Naive thymus-derived CD8-positive, alpha-beta T cell (primary cell): Measurements from ENCODE around the gene ZC3H13. TPM values are rescaled to one million over a fixed set of nuclear protein-coding genes. Genes with fewer than 3 reads are reported as not detected.

Experiments used
- ATAC-seq, 2 donors: fragments of 150-1000 bp; cut with Tn5 transposase in 1 of 2; sonication (Bioruptor Pico), chemical (Tn5 transposase) in 1 of 2; 1 replicate in 1 of 2; 2 replicates in 1 of 2; pipeline ENCODE4 v1.10.0; 2021; ENCODE audit warnings: mild to moderate bottlenecking in 2 of 2, moderate library complexity in 2 of 2
- POLR2A ChIA-PET: fragments of 350-600 bp; sonication (Branson Sonifier 250); formaldehyde crosslinking; loops from one replicate; lab custom pipeline; 2021; ENCODE audit warnings: antibody characterized with exemption; lab: Charles Lee
- DNase-seq, 10 donors: peaks; one replicate each; pipeline versions ENCODE4 v3.0.0 to v3.0.0-alpha.2; 2020 to 2022
- H3K27ac Mint-ChIP-seq, 10 donors: one replicate each; pipeline ENCODE4 v1.8.0; 2020 to 2022; ENCODE audit warnings: mild to moderate bottlenecking in 10 of 10, mixed read lengths in 10 of 10, moderate library complexity in 4 of 10, inconsistent platforms in 1 of 10
- H3K27me3 Mint-ChIP-seq, 5 donors: one replicate each; pipeline ENCODE4 v1.8.0; 2021 to 2022; ENCODE audit warnings: mixed read lengths in 5 of 5
- H3K36me3 Mint-ChIP-seq, 3 donors: one replicate each; pipeline ENCODE4 v1.8.0; 2020 to 2022; ENCODE audit warnings: mixed read lengths in 3 of 3, mild to moderate bottlenecking in 2 of 3, inconsistent platforms in 1 of 3
- H3K4me1 Mint-ChIP-seq, 4 donors: one replicate each; pipeline ENCODE4 v1.8.0; 2021 to 2022; ENCODE audit warnings: mixed read lengths in 4 of 4
- H3K4me3 Mint-ChIP-seq, 10 donors: one replicate each; pipeline ENCODE4 v1.8.0; 2020 to 2022; ENCODE audit warnings: mild to moderate bottlenecking in 10 of 10, mixed read lengths in 10 of 10, moderate library complexity in 6 of 10, inconsistent platforms in 1 of 10
- H3K9me3 Mint-ChIP-seq, 9 donors: one replicate each; pipeline ENCODE4 v1.8.0; 2020 to 2022; ENCODE audit warnings: mixed read lengths in 9 of 9, mild to moderate bottlenecking in 3 of 9, inconsistent platforms in 1 of 9, moderate library complexity in 1 of 9
- polyA plus RNA-seq, 3 donors: library from polyadenylated mRNA; unstranded; fragments of 300-500 nt; fragmentation: Illumina TruSeq; gene quantifications; one replicate each; pipeline ENCODE4 v1.2.3, GENCODE V29; 2021
- total RNA-seq, 8 experiments: library from RNA in 2 of 8; stranded (reverse) in 2 of 8; gene quantifications; one replicate each; pipeline ENCODE4 v1.2.3 and lab custom pipeline; 2021 to 2026

ZC3H13 gene
- total and polyA plus RNA-seq, 5 experiments from 2014 or later: 21.2 to 70.8 (median 48.4) TPM

DNA sequence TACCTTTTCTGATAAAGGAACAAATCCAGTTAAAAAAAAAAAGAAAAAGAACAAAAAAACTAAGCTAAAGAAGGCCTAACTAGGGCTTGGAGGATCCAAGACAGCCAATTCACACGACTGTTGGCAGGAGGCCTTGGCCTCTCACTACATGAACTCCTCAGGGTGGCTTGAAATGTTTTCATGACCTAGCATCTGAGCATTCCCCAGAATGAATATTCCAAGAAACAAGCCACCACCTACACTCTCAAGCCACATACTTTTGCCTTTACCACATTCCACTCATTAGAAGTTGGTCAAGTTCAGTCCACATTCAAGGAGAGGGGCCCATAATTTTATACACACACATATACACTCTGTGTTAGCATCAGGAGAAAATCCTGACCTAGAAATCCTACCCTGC lies 103.4 kb downstream of the ZC3H13 start:
- Mint-ChIP-seq H3K36me3 (no peaks in the 10 kb centered on the region), H3K27me3 (no peaks in the 10 kb centered on the region), H3K27ac (peak overlapping the region in 1 of 10 donors; percentile 15), H3K4me3 (no peak overlapping the region), H3K9me3 (no peaks in the 10 kb centered on the region), H3K4me1 (peaks cover 0 to 6% (median 0%) of the 10 kb centered on the region in 4 donors)
- POLR2A ChIA-PET: no interaction called here
- DNase-seq: no peak
- no peak for ATAC-seq

DNA sequence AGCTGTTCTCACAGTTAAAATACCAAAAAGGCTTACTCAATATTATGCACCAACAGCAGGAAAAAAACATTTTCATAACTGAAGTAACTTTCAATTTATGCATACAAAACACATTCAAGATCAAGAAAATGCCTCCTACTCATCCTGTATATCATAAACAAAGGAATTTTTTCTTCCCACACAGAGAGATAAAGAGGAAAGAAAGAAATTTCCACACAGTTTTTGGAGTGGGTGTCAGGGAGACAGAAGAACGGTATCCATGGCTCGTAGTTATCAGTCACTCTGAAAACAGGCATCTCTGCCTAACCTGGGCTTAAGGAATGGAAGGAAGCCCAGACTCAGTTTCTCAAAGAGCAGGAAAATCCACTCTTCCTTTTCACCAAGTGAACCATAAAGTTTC lies 108.6 kb downstream of the ZC3H13 start:
- ATAC-seq: no peak
- peaks cover 0 to 2% (median 0%) of the 10 kb centered on the region in 4 donors for H3K4me1 Mint-ChIP-seq
- no peak for DNase-seq
- H3K4me3 Mint-ChIP-seq: no peak overlapping the region
- no peaks in the 10 kb centered on the region for H3K9me3 Mint-ChIP-seq
- POLR2A ChIA-PET: no interaction called here
- H3K27ac Mint-ChIP-seq: no peak overlapping the region
- H3K27me3 Mint-ChIP-seq: peaks cover 0 to 3% (median 0%) of the 10 kb centered on the region in 5 donors
- no peaks in the 10 kb centered on the region for H3K36me3 Mint-ChIP-seq

DNA sequence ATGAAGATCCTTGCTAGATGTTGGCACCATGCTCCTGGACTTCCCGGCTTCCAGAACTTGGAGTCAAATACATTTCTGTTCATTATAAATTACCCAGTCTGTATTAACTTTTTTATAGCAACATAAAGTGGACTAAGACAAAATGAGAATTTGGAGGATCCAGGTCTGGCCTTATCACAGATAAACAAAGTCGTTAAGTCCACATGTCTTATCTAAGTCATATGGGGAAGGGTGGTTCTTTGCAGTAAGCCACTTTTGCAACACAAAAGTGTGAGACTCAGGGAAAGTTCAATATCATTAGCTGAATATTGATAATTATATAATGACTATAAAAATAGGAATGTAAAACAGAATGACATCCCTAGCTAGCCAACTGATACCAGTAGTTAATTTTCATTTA lies 109.4 kb downstream of the ZC3H13 start:
- Mint-ChIP-seq H3K27ac (no peak overlapping the region), H3K4me3 (no peak overlapping the region), H3K9me3 (peaks cover 0 to 2% (median 0%) of the 10 kb centered on the region in 9 donors), H3K4me1 (no peaks in the 10 kb centered on the region), H3K36me3 (no peaks in the 10 kb centered on the region), H3K27me3 (peaks cover 0 to 3% (median 0%) of the 10 kb centered on the region in 5 donors)
- POLR2A ChIA-PET: no interaction called here
- DNase-seq: no peak
- no peak for ATAC-seq

DNA sequence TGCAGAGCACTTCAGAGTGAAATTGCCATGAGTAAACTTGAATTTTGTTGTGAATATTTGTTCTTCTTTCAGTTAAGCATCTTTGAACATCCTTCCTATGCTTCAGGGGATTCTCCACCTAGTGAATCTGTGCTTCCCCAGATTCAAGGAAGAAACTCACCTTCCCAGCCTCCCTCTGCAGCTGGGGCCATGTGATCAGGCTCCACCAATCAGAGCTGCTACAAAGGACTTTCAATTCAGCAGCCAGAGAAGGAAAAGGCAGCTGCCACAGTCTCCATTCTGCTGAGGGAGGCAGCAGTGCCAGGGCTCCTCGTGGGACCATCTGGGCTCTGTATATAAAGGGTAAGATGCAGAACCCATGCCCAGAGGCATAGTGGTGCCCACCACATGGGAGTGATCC lies 111.3 kb downstream of the ZC3H13 start:
- H3K27ac Mint-ChIP-seq: no peak overlapping the region
- POLR2A ChIA-PET: no interaction called here
- H3K9me3 Mint-ChIP-seq: peaks cover 0 to 2% (median 0%) of the 10 kb centered on the region in 9 donors
- no peak for ATAC-seq
- H3K4me1 Mint-ChIP-seq: no peaks in the 10 kb centered on the region
- no peaks in the 10 kb centered on the region for H3K36me3 Mint-ChIP-seq
- H3K4me3 Mint-ChIP-seq: no peak overlapping the region
- H3K27me3 Mint-ChIP-seq: peaks cover 0 to 3% (median 0%) of the 10 kb centered on the region in 5 donors
- no peak for DNase-seq

DNA sequence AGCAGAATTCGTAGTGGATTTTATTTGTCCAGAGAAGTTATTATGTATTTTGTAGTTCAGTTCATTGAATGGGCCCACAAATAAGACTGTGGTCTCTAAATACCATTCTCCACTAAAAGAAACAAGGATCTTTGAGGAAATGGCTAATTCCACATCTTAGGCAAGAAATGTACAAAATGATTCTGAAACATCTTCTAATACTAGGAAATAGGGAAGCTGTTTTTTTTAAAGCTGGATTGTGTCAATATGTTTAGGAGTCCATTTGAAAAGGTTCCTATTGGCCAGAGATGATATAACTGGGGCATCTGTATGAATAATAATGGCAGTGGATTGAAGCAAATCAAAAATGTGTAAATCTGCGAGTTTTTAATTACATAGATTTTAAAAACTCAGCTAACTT lies 112.5 kb downstream of the ZC3H13 start:
- Mint-ChIP-seq H3K4me3 (no peak overlapping the region), H3K27ac (no peak overlapping the region), H3K4me1 (no peaks in the 10 kb centered on the region), H3K36me3 (peaks cover 0 to 1% (median 0%) of the 10 kb centered on the region in 3 donors), H3K9me3 (peaks cover 0 to 2% (median 0%) of the 10 kb centered on the region in 9 donors), H3K27me3 (peaks cover 0 to 3% (median 0%) of the 10 kb centered on the region in 5 donors)
- POLR2A ChIA-PET: no interaction called here
- DNase-seq (no peak), ATAC-seq (no peak)

DNA sequence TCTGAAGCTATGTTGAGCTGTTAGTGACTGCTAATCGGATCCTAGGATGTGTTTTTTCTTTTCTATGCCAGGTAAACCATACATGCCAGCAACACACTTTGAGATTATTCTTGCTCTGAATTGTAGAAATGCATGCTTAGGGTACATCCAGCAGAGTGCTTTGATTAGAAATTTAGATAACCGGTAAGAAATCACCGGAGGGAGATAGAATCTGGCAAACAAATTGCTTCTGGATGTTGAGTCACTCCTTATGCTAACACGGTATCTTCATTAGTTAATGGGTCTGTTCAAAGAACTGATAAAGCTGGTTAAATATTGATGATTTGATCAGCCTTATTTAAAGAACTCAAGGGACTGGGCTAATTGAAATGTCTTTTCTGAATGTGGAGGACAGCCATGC lies 115.9 kb downstream of the ZC3H13 start:
- peaks cover 4 to 14% (median 10%) of the 10 kb centered on the region in 5 donors for H3K27me3 Mint-ChIP-seq
- ATAC-seq (no peak), DNase-seq (no peak)
- no peak overlapping the region for H3K27ac Mint-ChIP-seq
- peaks cover 0 to 2% (median 0%) of the 10 kb centered on the region in 3 donors for H3K36me3 Mint-ChIP-seq
- H3K4me3 Mint-ChIP-seq: no peak overlapping the region
- H3K4me1 Mint-ChIP-seq: no peaks in the 10 kb centered on the region
- POLR2A ChIA-PET: no interaction called here
- H3K9me3 Mint-ChIP-seq: peaks cover 0 to 2% (median 0%) of the 10 kb centered on the region in 9 donors

DNA sequence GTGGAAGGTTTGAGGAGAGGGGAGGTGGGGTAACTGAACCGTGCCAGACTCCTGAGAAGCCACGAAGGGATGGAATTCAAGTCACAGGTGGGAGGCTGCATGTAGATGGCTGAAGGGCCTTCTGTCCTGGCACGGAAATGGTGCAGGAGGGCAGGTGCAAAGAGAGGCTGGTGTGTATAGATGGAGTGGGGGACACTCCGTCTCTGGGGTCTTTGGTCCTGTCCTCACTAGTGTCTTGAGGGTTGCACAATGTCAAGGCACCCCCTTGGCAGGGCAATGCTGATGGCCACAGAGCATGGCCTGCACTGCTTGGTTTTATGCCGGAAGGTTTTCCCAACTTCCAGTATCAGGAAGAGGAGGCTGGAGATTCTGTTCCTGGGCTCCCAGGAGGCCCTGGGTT lies 118.3 kb downstream of the ZC3H13 start:
- Mint-ChIP-seq H3K4me3 (no peak overlapping the region), H3K27me3 (peaks cover 8 to 14% (median 10%) of the 10 kb centered on the region in 5 donors), H3K27ac (no peak overlapping the region), H3K36me3 (peaks cover 0 to 2% (median 0%) of the 10 kb centered on the region in 3 donors), H3K9me3 (peaks cover 0 to 2% (median 0%) of the 10 kb centered on the region in 9 donors), H3K4me1 (no peaks in the 10 kb centered on the region)
- POLR2A ChIA-PET: no interaction called here
- ATAC-seq (no peak), DNase-seq (no peak)

DNA sequence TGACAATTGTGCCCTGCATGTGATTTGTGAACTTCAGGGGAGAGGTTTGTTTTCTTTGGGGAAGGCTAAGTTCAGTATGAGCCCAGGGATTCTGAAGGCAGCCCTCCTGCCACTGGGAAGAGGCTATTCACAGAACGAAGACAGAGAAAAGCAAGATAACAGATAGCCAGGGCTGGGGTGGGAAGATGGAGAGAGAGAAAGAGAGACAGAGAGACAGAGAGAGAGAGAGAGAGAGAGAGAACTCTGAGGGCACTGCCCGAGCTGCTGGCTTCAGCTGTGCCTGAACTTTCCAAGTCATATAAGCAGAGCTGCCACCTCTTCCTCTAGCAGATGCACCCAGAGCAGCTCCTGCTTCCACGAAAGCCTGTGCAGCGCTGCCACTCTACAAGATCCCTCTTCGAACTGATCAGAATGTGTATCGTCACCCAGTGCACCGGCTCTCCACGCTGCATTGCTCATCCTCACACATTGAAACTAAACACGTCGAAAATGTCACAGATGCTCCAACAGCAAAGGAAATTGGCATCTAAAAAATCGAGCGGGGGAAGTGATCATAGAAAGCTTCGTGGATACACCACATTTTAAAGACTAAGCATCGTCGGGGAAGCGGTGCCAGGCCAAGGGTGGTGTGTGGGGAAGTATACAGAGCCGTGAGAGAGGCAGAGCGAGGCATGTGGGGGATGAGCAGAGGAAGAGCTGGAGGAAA lies 119.2 kb downstream of the ZC3H13 start:
- Mint-ChIP-seq H3K4me1 (no peaks in the 10 kb centered on the region), H3K36me3 (peaks cover 0 to 2% (median 0%) of the 10 kb centered on the region in 3 donors), H3K4me3 (no peak overlapping the region), H3K27ac (no peak overlapping the region), H3K27me3 (peaks cover 8 to 14% (median 10%) of the 10 kb centered on the region in 5 donors), H3K9me3 (no peaks in the 10 kb centered on the region)
- ATAC-seq (no peak), DNase-seq (no peak)
- POLR2A ChIA-PET: no interaction called here

DNA sequence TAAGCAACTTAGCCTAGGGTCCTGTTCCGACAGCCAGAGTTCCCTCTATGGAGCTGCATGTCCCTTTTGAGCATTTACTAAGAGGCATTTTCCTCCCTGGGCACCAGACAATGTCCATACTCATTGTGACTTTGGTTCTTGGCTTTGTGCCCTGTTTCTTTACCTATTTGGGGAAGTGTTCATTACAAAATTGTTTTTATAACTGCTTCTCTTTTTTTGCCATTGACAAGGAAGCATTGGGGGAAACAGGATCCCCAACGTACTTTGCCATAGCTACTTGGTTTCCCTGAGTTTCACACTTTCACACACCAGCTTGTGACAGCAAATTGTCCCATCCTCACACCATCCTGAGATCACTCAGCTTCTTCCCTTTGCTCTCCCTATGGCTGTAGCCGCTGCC lies 119.9 kb downstream of the ZC3H13 start:
- Mint-ChIP-seq H3K4me1 (no peaks in the 10 kb centered on the region), H3K9me3 (no peaks in the 10 kb centered on the region), H3K4me3 (no peak overlapping the region), H3K27ac (no peak overlapping the region), H3K36me3 (peaks cover 0 to 2% (median 0%) of the 10 kb centered on the region in 3 donors), H3K27me3 (peaks cover 8 to 14% (median 10%) of the 10 kb centered on the region in 5 donors)
- ATAC-seq (no peak), DNase-seq (no peak)
- POLR2A ChIA-PET: no interaction called here

DNA sequence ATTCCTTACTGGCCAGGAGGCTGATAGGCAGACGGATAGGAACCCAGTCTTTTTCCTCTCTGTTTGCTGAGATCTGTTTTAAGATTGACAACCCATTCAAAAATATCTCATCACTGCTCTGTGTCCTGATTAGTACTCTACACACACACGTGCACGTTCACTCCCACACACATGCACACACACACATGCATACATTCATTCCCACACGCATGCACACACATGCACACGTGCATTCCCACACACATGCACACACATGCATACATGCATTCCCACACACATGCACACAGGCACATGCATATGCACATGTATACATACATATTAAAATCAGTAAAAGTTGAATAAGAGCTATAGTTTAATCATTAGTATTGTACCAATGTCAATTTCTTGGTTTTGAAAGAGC lies 120.4 kb downstream of the ZC3H13 start:
- Mint-ChIP-seq H3K4me3 (no peak overlapping the region), H3K36me3 (peaks cover 0 to 2% (median 0%) of the 10 kb centered on the region in 3 donors), H3K9me3 (no peaks in the 10 kb centered on the region), H3K27me3 (peaks cover 8 to 14% (median 10%) of the 10 kb centered on the region in 5 donors), H3K27ac (no peak overlapping the region), H3K4me1 (no peaks in the 10 kb centered on the region)
- no peak for ATAC-seq
- no peak for DNase-seq
- POLR2A ChIA-PET: no interaction called here

DNA sequence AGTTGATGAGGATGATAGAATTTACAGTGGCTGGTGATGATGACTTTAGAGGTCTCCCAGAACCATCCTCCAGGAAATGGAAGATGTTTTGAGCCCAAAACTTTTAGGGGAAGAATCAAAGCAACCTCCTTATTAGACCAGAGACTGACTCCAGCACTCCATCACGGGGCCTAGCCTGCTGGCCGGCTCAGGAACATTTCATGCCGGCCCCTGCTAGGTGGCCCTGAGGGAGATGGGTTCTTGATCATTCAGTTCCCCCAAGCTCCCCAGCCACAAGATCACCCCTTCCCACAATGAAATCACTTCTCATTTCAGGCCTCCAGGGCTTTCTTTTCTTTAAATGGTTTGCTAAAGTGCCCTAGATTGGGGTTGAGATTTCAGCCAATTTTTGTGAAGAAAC lies 121.3 kb downstream of the ZC3H13 start:
- Mint-ChIP-seq H3K4me3 (no peak overlapping the region), H3K4me1 (no peaks in the 10 kb centered on the region), H3K36me3 (peaks cover 0 to 2% (median 0%) of the 10 kb centered on the region in 3 donors), H3K9me3 (no peaks in the 10 kb centered on the region), H3K27ac (no peak overlapping the region), H3K27me3 (peaks cover 8 to 14% (median 10%) of the 10 kb centered on the region in 5 donors)
- DNase-seq (no peak), ATAC-seq (no peak)
- POLR2A ChIA-PET: no interaction called here

DNA sequence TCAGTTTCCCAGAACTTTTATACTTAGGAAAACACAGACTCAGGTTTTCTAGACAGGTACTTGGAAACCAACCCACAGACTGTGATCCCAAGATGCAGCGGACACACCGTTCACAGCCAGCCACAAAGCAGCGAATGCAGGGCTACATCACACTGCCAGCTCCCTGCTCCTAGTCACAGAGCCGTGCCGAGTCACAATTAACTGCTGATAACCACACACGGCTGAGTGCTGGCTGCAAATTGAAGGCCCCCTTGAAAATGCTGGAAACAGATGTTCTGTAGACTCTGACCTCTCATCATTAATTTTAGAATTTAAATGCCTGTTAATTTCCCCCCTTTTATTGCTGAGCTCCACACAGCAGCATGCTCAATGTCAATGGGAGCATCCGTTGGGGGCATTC lies 122.4 kb downstream of the ZC3H13 start:
- DNase-seq (no peak), ATAC-seq (no peak)
- no peak overlapping the region for H3K27ac Mint-ChIP-seq
- H3K4me3 Mint-ChIP-seq: no peak overlapping the region
- no peaks in the 10 kb centered on the region for H3K9me3 Mint-ChIP-seq
- no peaks in the 10 kb centered on the region for H3K4me1 Mint-ChIP-seq
- H3K27me3 Mint-ChIP-seq: peaks cover 8 to 14% (median 10%) of the 10 kb centered on the region in 5 donors
- H3K36me3 Mint-ChIP-seq: peaks cover 0 to 2% (median 0%) of the 10 kb centered on the region in 3 donors
- POLR2A ChIA-PET: no interaction called here

DNA sequence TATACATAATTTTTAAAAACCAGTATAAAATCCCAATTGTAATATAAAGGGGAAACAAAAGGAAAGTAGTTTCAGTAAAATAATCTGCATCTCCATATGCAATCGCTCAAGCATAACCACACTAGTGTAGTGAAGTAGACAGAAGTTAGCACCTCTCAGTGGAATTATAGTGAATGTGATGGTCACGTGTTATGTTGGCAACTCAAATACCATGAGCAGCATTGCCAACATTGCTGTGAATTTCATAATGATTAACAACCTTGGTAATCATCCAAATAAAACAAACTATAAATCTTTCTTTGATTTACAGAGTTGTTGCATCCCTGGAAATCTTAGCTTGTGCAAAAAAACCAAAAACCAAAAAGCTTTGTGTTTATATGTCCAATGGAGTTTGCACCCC lies 123.7 kb downstream of the ZC3H13 start:
- H3K4me1 Mint-ChIP-seq: no peaks in the 10 kb centered on the region
- DNase-seq (no peak), ATAC-seq (no peak)
- H3K9me3 Mint-ChIP-seq: no peaks in the 10 kb centered on the region
- POLR2A ChIA-PET: no interaction called here
- no peak overlapping the region for H3K27ac Mint-ChIP-seq
- H3K4me3 Mint-ChIP-seq: no peak overlapping the region
- no peaks in the 10 kb centered on the region for H3K36me3 Mint-ChIP-seq
- peaks cover 8 to 15% (median 10%) of the 10 kb centered on the region in 5 donors for H3K27me3 Mint-ChIP-seq

DNA sequence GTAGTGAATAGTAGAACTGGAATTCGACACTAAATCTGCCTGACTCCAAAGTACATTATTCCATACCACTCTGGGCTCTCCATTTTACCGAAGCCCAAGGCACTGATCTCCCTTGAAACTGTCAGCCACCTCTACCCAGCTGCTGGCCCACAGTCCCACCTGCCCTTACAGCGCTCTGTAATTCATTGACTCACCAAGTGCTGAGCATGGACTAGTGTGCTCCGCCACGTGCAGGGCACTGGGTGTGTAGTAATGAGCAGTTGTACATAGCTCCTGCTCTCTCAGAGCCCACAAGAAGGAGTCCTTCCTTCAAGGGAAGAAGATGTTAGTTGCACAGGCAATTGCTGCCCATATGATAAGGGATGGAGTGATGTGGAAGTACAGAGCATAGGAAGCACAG lies 124.4 kb downstream of the ZC3H13 start:
- ATAC-seq: no peak
- DNase-seq: no peak
- no peak overlapping the region for H3K4me3 Mint-ChIP-seq
- no peaks in the 10 kb centered on the region for H3K9me3 Mint-ChIP-seq
- H3K27ac Mint-ChIP-seq: no peak overlapping the region
- POLR2A ChIA-PET: no interaction called here
- H3K4me1 Mint-ChIP-seq: no peaks in the 10 kb centered on the region
- H3K36me3 Mint-ChIP-seq: no peaks in the 10 kb centered on the region
- H3K27me3 Mint-ChIP-seq: peaks cover 5 to 10% (median 8%) of the 10 kb centered on the region in 5 donors
